Glutamatergic neuron (in vitro differentiated cells): ENCODE data around the gene SI. TPM values are rescaled to one million over a fixed set of nuclear protein-coding genes. Genes with fewer than 3 reads are reported as not detected.

Source experiments
- DNase-seq: peaks from one replicate; pipeline ENCODE4 v3.0.0; 2022
- H3K27ac Mint-ChIP-seq: one replicate; pipeline ENCODE4 v1.8.0; 2020; ENCODE audit warnings: mild to moderate bottlenecking, mixed read lengths, inconsistent platforms; ENCODE audit not compliant: unreplicated experiment
- H3K27me3 Mint-ChIP-seq: one replicate; pipeline ENCODE4 v1.8.0; 2020; ENCODE audit warnings: mild to moderate bottlenecking, moderate library complexity, mixed read lengths, inconsistent platforms; ENCODE audit not compliant: unreplicated experiment
- H3K36me3 Mint-ChIP-seq: one replicate; pipeline ENCODE4 v1.8.0; 2020; ENCODE audit warnings: mild to moderate bottlenecking, mixed read lengths, inconsistent platforms; ENCODE audit not compliant: unreplicated experiment
- H3K4me1 Mint-ChIP-seq: one replicate; pipeline ENCODE4 v1.8.0; 2020; ENCODE audit warnings: mild to moderate bottlenecking, low read depth, mixed read lengths, inconsistent platforms; ENCODE audit not compliant: unreplicated experiment
- H3K4me3 Mint-ChIP-seq: one replicate; pipeline ENCODE4 v1.8.0; 2020; ENCODE audit warnings: mild to moderate bottlenecking, mixed read lengths, inconsistent platforms; ENCODE audit not compliant: unreplicated experiment
- H3K9me3 Mint-ChIP-seq: one replicate; pipeline ENCODE4 v1.8.0; 2020; ENCODE audit warnings: mild to moderate bottlenecking, moderate library complexity, mixed read lengths, inconsistent platforms; ENCODE audit not compliant: unreplicated experiment
- total RNA-seq: library from RNA; stranded (reverse); fragmentation: NEBNext Ultra II Directional; extraction: Animal tissue kit (Norgen Biotek cat#: 25700); gene quantifications from one replicate; pipeline ENCODE4 v1.2.1, GENCODE V29; 2021; ENCODE audit not compliant: unreplicated experiment
- TF ChIP-seq, protein P1 (sequence below): fragments of 200-600 bp; sonication (generic); IDR thresholded peaks from one replicate; pipeline ENCODE4 v1.5.0; 2021; ENCODE audit not compliant: partially characterized antibody, unreplicated experiment

The SI gene
- total RNA-seq, 1 donor from 2014 or later = not detected

DNA sequence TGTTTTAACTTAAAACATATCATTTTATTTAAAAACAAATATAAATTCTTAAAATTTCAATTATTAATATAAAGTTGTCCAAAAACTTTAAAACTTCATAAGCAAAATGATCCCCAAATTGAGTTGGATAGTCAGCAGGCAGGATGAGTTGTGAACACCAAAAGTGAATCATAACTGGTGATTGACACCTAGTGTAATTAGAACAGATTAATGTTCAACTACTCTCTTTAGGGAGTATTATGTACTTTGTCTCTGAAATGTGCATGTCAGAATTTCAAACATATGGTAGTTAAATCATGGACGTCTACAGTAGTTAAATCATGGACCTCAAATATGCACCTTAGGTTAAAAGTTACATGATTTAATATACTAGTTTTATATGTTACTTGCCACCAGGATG, 2.9 kb upstream of the SI start:
- Mint-ChIP-seq H3K4me1 (no peaks in the 10 kb centered on the region), H3K4me3 (no peak overlapping the region), H3K27me3 (no peaks in the 10 kb centered on the region), H3K36me3 (no peaks in the 10 kb centered on the region), H3K27ac (no peak overlapping the region), H3K9me3 (no peaks in the 10 kb centered on the region)
- TF ChIP-seq, protein P1, sequence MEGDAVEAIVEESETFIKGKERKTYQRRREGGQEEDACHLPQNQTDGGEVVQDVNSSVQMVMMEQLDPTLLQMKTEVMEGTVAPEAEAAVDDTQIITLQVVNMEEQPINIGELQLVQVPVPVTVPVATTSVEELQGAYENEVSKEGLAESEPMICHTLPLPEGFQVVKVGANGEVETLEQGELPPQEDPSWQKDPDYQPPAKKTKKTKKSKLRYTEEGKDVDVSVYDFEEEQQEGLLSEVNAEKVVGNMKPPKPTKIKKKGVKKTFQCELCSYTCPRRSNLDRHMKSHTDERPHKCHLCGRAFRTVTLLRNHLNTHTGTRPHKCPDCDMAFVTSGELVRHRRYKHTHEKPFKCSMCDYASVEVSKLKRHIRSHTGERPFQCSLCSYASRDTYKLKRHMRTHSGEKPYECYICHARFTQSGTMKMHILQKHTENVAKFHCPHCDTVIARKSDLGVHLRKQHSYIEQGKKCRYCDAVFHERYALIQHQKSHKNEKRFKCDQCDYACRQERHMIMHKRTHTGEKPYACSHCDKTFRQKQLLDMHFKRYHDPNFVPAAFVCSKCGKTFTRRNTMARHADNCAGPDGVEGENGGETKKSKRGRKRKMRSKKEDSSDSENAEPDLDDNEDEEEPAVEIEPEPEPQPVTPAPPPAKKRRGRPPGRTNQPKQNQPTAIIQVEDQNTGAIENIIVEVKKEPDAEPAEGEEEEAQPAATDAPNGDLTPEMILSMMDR = no peak
- no peak for DNase-seq

DNA sequence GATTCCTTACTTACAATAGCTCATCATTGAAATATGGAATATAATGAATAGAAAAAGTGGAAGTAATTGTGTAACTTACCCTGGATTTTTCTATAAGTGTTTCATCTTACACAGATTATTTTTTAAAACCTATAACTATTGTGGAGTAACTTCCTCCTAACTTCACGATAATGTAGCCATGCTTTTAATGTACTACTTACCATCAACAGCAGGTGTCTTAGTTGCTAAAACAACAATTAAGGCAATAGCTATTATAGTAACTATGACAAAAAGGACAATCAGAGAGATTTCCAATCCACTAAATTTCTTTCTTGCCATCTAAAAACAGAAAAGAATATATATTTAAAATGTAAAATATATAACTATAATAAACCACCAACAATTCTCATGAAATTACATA, 2.6 kb downstream of the SI start:
- DNase-seq = no peak
- TF ChIP-seq, protein P1 = no peak
- H3K9me3 Mint-ChIP-seq = no peaks in the 10 kb centered on the region
- no peaks in the 10 kb centered on the region for H3K4me1 Mint-ChIP-seq
- no peaks in the 10 kb centered on the region for H3K36me3 Mint-ChIP-seq
- H3K27ac Mint-ChIP-seq = no peak overlapping the region
- no peaks in the 10 kb centered on the region for H3K27me3 Mint-ChIP-seq
- H3K4me3 Mint-ChIP-seq = no peak overlapping the region

DNA sequence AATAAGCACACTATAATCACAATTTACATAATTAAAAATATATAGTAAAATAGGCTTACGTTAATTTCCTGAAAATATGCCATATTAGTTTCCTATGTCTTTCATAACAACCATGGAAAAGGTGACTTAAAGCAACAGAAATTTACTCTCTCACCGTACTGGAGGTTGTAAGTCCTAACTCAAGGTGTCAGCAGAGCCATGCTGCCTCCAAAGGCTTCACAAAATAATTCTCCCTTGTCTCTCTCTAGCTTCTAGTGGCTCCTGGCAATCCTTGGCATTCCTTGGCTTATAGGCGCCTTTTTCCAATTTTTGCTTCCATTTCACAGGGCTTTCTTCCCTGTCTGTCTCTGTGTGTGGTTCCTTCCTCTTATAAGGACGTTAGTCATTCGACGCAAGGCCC, 7.6 kb downstream of the SI start:
- H3K4me3 Mint-ChIP-seq = no peak overlapping the region
- H3K27ac Mint-ChIP-seq = no peak overlapping the region
- no peaks in the 10 kb centered on the region for H3K27me3 Mint-ChIP-seq
- no peaks in the 10 kb centered on the region for H3K4me1 Mint-ChIP-seq
- H3K36me3 Mint-ChIP-seq = no peaks in the 10 kb centered on the region
- H3K9me3 Mint-ChIP-seq = no peaks in the 10 kb centered on the region
- no peak for DNase-seq
- TF ChIP-seq, protein P1 = no peak

DNA sequence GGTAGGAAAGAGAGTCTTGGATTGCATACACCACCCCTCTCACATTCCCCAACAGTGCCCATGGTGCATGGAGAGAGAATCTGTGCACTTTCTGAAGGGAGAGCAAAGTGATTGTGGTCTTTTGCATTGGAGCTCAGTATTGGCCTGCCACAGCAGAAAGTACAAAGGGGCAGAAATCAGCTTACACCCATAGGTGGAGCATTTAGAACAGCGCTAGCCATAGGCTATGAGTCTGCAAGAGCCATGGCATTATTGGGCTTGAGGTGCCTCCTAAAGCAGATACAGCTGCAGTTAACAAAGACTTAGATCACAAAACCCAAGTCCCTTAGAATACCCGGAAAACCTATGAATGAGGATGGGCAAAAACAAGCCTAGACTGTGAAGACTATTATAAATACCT, 21.8 kb downstream of the SI start:
- no peak for DNase-seq
- H3K4me3 Mint-ChIP-seq = no peak overlapping the region

DNA sequence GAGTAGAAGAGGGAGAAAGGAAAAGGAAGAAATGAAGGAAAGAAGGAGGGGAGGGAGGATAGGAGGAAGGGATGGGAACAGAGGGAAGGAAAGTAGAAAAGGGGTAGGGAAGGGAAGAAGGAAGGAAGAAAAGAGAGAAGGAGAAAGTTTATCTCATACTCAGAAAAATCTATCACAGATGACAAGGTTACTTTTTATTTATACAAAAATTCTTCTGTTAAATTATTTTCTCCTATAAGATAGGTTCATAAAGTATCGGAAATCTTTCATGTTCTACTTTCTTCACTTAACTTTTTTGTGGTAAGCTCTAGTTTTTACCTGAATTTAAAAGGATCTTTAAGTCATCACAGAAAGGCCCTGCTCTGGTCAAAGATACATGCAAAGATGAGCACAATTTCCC, 38.1 kb downstream of the SI start:
- DNase-seq = no peak
- Mint-ChIP-seq H3K27me3 (no peaks in the 10 kb centered on the region), H3K36me3 (no peaks in the 10 kb centered on the region), H3K27ac (no peak overlapping the region), H3K4me1 (no peaks in the 10 kb centered on the region), H3K4me3 (no peak overlapping the region), H3K9me3 (no peaks in the 10 kb centered on the region)
- TF ChIP-seq, protein P1 = no peak

More for the DNA sequence above, 21.8 kb downstream of the SI start:
- no peaks in the 10 kb centered on the region for H3K36me3 Mint-ChIP-seq
- TF ChIP-seq, protein P1 = no peak
- no peak overlapping the region for H3K27ac Mint-ChIP-seq
- H3K4me1 Mint-ChIP-seq = no peaks in the 10 kb centered on the region
- H3K27me3 Mint-ChIP-seq = no peaks in the 10 kb centered on the region
- no peaks in the 10 kb centered on the region for H3K9me3 Mint-ChIP-seq
